ENCODE measurements around the gene CCER1.
A peak's percentile ranks its signal among the peaks of the same experiment; 100 is the strongest.

Gene CCER1

GRCh38 chr12:90916516-90916915, 38.5 kb downstream of the CCER1 start:
- no peak for FAIRE-seq

GRCh38 chr12:90915353-90915752, 39.6 kb downstream of the CCER1 start:
- FAIRE-seq: no peak

- FAIRE-seq: no peak
These were observed 44.0 kb downstream of the CCER1 start for GRCh38 chr12:90910958-90911357.

- FAIRE-seq: peak; percentile 13
These were observed 45.8 kb downstream of the CCER1 start for GRCh38 chr12:90909069-90909770.

GRCh38 chr12:90908465-90908864, 46.5 kb downstream of the CCER1 start:
- FAIRE-seq: no peak

- FAIRE-seq: no peak
These were observed 49.1 kb downstream of the CCER1 start for GRCh38 chr12:90905691-90906370.

- no peak for FAIRE-seq
These were observed 52.4 kb downstream of the CCER1 start for GRCh38 chr12:90902596-90902995.

All from islet of Langerhans (tissue), 1 donor.